Sigmoid colon (tissue), 7 donors: Measurements from ENCODE around the gene LUZP1. TPM values are rescaled to one million over a fixed set of nuclear protein-coding genes. Genes with fewer than 3 reads are reported as not detected.
A peak's percentile ranks its signal among the peaks of the same experiment; 100 is the strongest.

Experiments used
- DNase-seq: peaks from one replicate; pipeline ENCODE4 v3.0.0-alpha.2; 2019
- H3K27ac ChIP-seq, 4 donors: fragments of 200-600 bp; sonication (generic); one replicate each; pipeline ENCODE4 v1.5.1; 2016 to 2019; ENCODE audit warnings: mild to moderate bottlenecking in 1 of 4
- H3K27me3 ChIP-seq, 3 donors: fragments of 200-600 bp; sonication (generic); one replicate each; pipeline ENCODE4 v1.5.1; 2019; ENCODE audit warnings: mild to moderate bottlenecking in 1 of 3
- H3K36me3 ChIP-seq, 4 donors: fragments of 200-600 bp; sonication (generic); one replicate each; pipeline ENCODE4 v1.5.1; 2016 to 2019
- H3K4me1 ChIP-seq, 4 donors: fragments of 200-600 bp; sonication (generic); one replicate each; pipeline ENCODE4 v1.5.1; 2017 to 2019
- H3K4me3 ChIP-seq, 4 donors: fragments of 200-600 bp; sonication (generic); one replicate each; pipeline ENCODE4 v1.5.1; 2017 to 2019; ENCODE audit warnings: mild to moderate bottlenecking in 2 of 4, moderate library complexity in 1 of 4
- H3K9me3 ChIP-seq, 4 donors: fragments of 200-600 bp in 3 of 4; sonication (generic) in 3 of 4; one replicate each; pipeline versions ENCODE4 v1.5.1 to v1.6.1; 2013 to 2019
- CTCF ChIP-seq, 4 experiments: fragments of 450-650 bp in 3 of 4; fragments of 200-600 bp in 1 of 4; IDR thresholded peaks; one replicate each; pipeline ENCODE4 v1.5.1; 2016 to 2019; ENCODE audit warnings: antibody characterized with exemption in 4 of 4, mild to moderate bottlenecking in 3 of 4, moderate library complexity in 2 of 4
- EP300 ChIP-seq, 4 donors: sonication (generic); formaldehyde crosslinking; IDR thresholded peaks; one replicate each; pipeline ENCODE4 v1.6.1; 2017; ENCODE audit warnings: antibody characterized with exemption in 4 of 4
- POLR2A ChIP-seq, 2 donors: fragments of 450-650 bp; IDR thresholded peaks; one replicate each; pipeline ENCODE4 v1.6.1; 2016; ENCODE audit warnings: antibody characterized with exemption in 2 of 2, mild to moderate bottlenecking in 2 of 2, moderate library complexity in 2 of 2
- POLR2AphosphoS5 ChIP-seq, 4 donors: sonication (generic); formaldehyde crosslinking; IDR thresholded peaks; one replicate each; pipeline ENCODE4 v1.6.1; 2017; ENCODE audit warnings: antibody characterized with exemption in 4 of 4
- WGBS, 2 donors: extraction: QIAGEN DNeasy Blood & Tissue Kit; methylation state at CpG; one replicate each; pipeline ENCODE4 v1.1.7; 2013; 5-methylcytosine and 5-hydroxymethylcytosine counted together
- intact Hi-C: fragments of 100-400 bp; cut with DNase I; formaldehyde crosslinking; loops from one replicate; pipeline ENCODE4 v1.15.1; 2023
- polyA plus RNA-seq, 3 donors: library from polyadenylated mRNA; stranded (reverse); fragments of 200-250 nt; gene quantifications; one replicate each; pipeline ENCODE4 v1.2.3, GENCODE V29; 2013
- total RNA-seq, 4 donors: library from RNA; depleted of rRNA; stranded (reverse); fragments of >200 nt; gene quantifications; one replicate each; pipeline ENCODE4 v1.1.0, GENCODE V29; 2016
- donor health status: healthy with polysubstance abuse.
- donor health status: Bipolar disorder and iron deficiency.
- donor health status: healthy.

Gene LUZP1
- total and polyA plus RNA-seq, 7 donors = 6.0 to 20.9 (median 14.0) TPM

- Histone ChIP-seq H3K4me1 (peaks cover 0 to 7% (median 4%) of the 10 kb centered on the region in 4 donors), H3K9me3 (no peaks in the 10 kb centered on the region), H3K27ac (no peak overlapping the region), H3K27me3 (no peaks in the 10 kb centered on the region), H3K36me3 (peaks cover 24 to 90% (median 48%) of the 10 kb centered on the region in 4 donors), H3K4me3 (no peak overlapping the region)
- no peak for DNase-seq
- TF ChIP-seq POLR2AphosphoS5 (IDR thresholded peaks at IDR 0.05) = no peak
- no peak for TF ChIP-seq POLR2A (IDR thresholded peaks at IDR 0.05)
- TF ChIP-seq EP300 (IDR thresholded peaks at IDR 0.05) = no peak
- no peak for TF ChIP-seq CTCF (IDR thresholded peaks at IDR 0.05)
- intact Hi-C loops = no loop called here
- 97 to 98% methylated on average over 2 of the region's 2 CpGs for WGBS, 2 donors
These were observed 80.6 kb downstream of the LUZP1 start for GRCh38 chr1:23088027-23088426.

- TF ChIP-seq POLR2A (IDR thresholded peaks at IDR 0.05) = no peak
- TF ChIP-seq CTCF (IDR thresholded peaks at IDR 0.05) = no peak
- TF ChIP-seq POLR2AphosphoS5 (IDR thresholded peaks at IDR 0.05) = no peak
- no peak for TF ChIP-seq EP300 (IDR thresholded peaks at IDR 0.05)
- peaks cover 17 to 90% (median 55%) of the 10 kb centered on the region in 4 donors for H3K36me3 ChIP-seq
- intact Hi-C loops = no loop called here
- no peak overlapping the region for H3K4me3 ChIP-seq
- H3K27me3 ChIP-seq = no peaks in the 10 kb centered on the region
- 74 to 82% methylated on average over 3 of the region's 3 CpGs for WGBS, 2 donors
- peaks cover 0 to 7% (median 4%) of the 10 kb centered on the region in 4 donors for H3K4me1 ChIP-seq
- no peak for DNase-seq
- H3K27ac ChIP-seq = no peak overlapping the region
- H3K9me3 ChIP-seq = no peaks in the 10 kb centered on the region
These were observed 83.0 kb downstream of the LUZP1 start for GRCh38 chr1:23085696-23086095.

GRCh38 chr1:23084880-23085279, 83.8 kb downstream of the LUZP1 start:
- Histone ChIP-seq H3K36me3 (peaks cover 17 to 92% (median 60%) of the 10 kb centered on the region in 4 donors), H3K4me1 (peaks cover 0 to 7% (median 4%) of the 10 kb centered on the region in 4 donors), H3K27ac (no peak overlapping the region), H3K27me3 (no peaks in the 10 kb centered on the region), H3K9me3 (no peaks in the 10 kb centered on the region), H3K4me3 (no peak overlapping the region)
- 89 to 96% methylated on average over 8 of the region's 8 CpGs for WGBS, 2 donors
- no peak for DNase-seq
- TF ChIP-seq POLR2AphosphoS5 (IDR thresholded peaks at IDR 0.05) = peak in 1 of 4 donors; percentile 6
- TF ChIP-seq POLR2A (IDR thresholded peaks at IDR 0.05) = no peak
- TF ChIP-seq CTCF (IDR thresholded peaks at IDR 0.05) = no peak
- intact Hi-C loops = no loop called here

- DNase-seq = no peak
- Histone ChIP-seq H3K27ac (peak overlapping the region in 2 of 4 donors; percentile 1 to 40), H3K36me3 (peaks cover 17 to 97% (median 62%) of the 10 kb centered on the region in 4 donors)
These were observed 84.8 kb downstream of the LUZP1 start for GRCh38 chr1:23083714-23084480.

More at GRCh38 chr1:23083714-23084480, 84.8 kb downstream of the LUZP1 start:
- WGBS, 2 donors = 64 to 72% methylated on average over 5 of the region's 5 CpGs
- intact Hi-C loops = no loop called here
- Histone ChIP-seq H3K27me3 (no peaks in the 10 kb centered on the region), H3K9me3 (no peaks in the 10 kb centered on the region), H3K4me3 (no peak overlapping the region), H3K4me1 (peaks cover 0 to 7% (median 4%) of the 10 kb centered on the region in 4 donors)
- TF ChIP-seq POLR2A (IDR thresholded peaks at IDR 0.05) = no peak
- TF ChIP-seq CTCF (IDR thresholded peaks at IDR 0.05) = no peak
- no peak for TF ChIP-seq EP300 (IDR thresholded peaks at IDR 0.05)
- no peak for TF ChIP-seq POLR2AphosphoS5 (IDR thresholded peaks at IDR 0.05)
